Activated T-helper 1 cell treated with Interleukin-2 at 50 U/mL for 16 hours (primary cell): ENCODE data around the gene KBTBD6.
A peak's percentile ranks its signal among the peaks of the same experiment; 100 is the strongest.
"Not testable (repeated sequence)": the region's sequence is repeated elsewhere in the genome, so short reads cannot be mapped to it uniquely, and the experiment has no call there.

Experiments
- DNase-seq: peaks from one replicate; pipeline ENCODE4 v3.0.0-alpha.2; 2020; ENCODE audit warnings: low read depth

The KBTBD6 gene, protein sequence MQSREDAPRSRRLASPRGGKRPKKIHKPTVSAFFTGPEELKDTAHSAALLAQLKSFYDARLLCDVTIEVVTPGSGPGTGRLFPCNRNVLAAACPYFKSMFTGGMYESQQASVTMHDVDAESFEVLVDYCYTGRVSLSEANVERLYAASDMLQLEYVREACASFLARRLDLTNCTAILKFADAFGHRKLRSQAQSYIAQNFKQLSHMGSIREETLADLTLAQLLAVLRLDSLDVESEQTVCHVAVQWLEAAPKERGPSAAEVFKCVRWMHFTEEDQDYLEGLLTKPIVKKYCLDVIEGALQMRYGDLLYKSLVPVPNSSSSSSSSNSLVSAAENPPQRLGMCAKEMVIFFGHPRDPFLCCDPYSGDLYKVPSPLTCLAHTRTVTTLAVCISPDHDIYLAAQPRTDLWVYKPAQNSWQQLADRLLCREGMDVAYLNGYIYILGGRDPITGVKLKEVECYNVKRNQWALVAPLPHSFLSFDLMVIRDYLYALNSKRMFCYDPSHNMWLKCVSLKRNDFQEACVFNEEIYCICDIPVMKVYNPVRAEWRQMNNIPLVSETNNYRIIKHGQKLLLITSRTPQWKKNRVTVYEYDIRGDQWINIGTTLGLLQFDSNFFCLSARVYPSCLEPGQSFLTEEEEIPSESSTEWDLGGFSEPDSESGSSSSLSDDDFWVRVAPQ

DNA sequence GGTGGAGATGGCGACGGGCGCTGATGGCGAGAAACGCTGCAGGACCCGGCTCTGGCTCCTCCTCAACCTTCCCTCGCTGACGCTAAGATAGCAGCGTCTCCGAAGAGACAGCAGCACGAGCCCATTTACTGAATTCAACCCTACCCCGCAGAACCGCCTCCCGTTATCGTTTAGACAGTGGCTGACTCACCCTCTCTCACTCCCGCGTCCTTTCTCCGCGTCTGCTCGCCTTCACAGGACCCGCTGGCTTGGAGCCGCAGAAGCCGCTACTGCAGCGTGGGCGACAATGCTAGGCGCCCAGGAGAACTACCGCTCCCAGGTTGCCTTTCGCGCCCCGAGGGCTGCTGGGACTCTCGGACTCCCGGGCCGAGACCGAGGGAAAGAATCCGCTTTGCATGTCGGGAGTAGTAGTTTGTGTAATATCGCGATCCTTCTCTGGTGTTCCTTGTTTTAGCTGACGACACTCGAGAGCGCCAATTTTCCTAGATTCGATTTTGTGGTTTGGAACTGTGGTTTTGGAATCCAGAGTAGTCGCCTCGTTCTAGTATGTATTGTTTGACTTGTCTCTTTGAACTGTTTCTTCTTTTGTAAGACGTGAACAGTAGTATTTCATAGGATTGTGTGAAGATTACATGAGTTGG lies at the start of gene KBTBD6:
Gene KBTBD6, minus strand, starts transcription at position 291 of the 641 bp plus-strand sequence. CDS start 291 bp downstream, outside the sequence.
- peak; percentile 86 for DNase-seq

DNA sequence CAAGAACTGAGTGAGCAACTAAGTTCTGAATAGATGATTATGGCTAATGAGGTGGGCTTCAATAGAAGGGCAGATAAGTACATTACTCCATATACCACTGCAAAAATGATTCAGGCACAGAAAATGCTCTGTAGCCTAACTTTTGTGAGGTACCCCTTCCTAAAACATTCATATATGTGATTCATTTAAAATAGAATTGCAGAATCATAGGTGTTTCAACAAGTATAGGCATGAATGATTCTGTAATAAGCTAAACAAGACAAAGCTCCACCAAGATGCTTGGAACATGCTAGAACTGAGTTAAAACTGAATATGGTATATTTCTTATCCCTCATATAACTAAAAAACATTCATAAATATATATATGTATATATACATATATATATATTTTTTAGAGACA lies 49.6 kb upstream of the KBTBD6 start:
- no peak for DNase-seq

DNA sequence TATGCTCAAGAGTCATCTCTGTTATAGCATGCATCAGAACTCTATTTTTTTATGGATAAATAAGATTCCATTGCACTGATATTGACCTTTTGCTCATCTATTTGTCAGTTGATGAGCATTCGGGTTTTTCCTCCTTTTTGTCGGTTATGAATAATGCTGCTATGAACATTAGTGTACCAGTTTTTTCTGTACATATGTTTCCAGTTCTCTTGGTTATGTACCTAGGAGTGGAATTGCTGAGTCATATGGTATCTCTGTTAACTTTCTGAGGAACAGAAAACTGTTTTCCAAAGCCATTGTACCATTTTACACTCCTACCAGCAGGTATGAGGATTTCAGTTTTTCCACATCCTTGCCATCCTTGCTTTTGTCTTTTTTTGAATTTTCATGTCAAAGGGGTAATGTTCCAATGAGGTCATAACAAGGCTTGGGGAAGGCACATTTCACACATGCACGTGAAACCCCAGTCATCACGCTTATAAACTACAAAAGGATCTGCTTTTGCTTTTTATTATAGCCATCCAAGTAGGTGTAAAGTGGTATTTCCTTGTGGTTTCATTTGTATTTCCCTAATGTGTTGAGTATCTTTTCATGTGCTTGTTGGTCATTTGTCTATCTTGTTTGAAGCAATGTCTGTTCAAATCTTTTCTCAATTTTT lies 47.1 kb upstream of the KBTBD6 start:
- no peak for DNase-seq

DNA sequence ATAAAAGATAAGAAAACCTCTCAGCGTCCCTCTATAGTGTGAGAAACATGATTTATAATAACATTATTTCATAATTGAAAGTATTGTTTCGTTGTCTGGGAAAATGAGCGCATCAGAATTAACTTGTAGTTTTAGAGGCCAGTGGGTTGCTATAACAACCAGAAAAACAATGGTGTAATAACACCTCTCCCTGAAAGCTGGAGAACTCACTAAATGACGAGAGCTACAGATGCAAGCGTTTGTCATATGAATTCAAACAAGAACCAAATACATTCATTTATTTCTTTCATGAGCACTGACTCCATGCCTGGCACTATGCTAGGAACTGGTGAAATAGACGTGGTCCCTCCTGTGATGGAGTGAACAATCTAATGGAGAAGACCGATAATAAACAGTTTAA lies 45.4 kb upstream of the KBTBD6 start:
- no peak for DNase-seq

DNA sequence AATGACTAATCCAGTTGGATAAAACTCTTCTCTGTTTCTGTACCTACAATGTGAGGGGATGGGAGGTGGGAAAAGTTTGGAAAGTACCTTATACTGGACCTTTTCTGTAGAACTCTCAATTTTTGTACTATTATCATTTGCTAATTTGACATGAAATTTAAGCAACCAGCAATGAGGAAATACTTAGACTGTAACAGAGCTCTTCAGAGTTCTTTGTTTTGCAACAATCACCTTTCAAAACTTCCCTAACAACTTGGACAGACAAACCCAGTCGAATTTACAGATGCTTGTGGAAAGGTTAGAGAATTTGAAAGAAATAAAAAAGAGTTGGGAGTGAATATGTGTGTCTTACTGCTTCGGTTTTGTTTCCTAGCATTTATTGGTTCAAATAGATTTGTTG lies 45.0 kb upstream of the KBTBD6 start:
- no peak for DNase-seq

DNA sequence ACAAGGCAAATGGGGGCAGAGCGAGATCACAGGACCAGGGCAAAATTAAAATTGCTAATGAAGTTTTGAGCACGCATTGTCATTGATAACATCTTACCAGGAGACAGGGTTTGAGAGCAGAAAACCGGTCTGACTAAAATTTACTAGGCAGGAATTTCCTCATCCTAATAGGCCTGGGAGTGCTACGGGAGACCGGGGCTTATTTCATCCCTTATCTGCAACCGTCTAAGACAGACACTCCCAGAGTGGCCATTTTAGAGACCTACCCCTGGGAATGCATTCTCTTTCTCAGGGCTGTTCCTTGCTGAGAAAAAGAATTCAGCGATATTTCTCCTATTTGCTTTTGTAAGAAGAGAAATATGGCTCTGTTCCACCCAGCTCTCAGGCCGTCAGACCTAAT lies 43.0 kb upstream of the KBTBD6 start:
- not testable (repeated sequence) for DNase-seq

DNA sequence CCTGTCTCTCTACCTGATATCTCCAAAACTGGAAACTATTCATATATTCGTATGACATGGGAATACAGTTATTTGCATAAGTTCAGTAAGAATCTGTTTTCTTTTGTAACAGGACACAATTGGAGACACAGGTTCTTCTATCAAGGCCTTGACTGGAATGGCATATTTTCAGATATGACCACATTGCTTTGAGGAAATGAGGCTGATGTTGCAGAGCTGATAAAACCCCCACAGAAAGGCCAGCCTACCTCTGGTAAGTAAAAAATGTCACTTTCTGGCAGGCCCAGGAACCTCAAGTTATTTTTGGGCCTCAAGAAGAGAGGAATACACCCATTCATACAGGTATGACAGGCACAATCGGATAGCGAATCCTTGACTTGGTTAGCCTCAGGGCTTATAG lies 29.5 kb upstream of the KBTBD6 start:
- no peak for DNase-seq

DNA sequence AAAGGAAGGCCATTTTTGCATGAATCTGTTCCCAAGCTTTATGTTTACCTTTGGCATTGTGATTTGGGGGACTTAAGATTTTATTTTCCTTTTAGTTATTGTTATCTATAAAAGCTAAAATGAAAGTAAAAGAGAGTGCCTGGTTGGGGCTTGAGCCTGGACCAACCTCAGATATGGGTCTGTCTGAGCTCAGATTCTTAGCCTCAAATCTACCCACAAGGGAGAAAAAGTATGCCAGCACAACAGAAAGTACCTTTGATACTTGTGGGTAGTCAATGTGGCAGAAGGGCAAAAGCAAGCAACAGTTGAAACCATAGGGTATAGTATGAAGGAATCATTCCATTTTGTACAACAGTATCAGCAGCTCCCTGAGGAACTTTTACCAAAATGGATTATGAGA lies 26.6 kb upstream of the KBTBD6 start:
- DNase-seq, result no peak

DNA sequence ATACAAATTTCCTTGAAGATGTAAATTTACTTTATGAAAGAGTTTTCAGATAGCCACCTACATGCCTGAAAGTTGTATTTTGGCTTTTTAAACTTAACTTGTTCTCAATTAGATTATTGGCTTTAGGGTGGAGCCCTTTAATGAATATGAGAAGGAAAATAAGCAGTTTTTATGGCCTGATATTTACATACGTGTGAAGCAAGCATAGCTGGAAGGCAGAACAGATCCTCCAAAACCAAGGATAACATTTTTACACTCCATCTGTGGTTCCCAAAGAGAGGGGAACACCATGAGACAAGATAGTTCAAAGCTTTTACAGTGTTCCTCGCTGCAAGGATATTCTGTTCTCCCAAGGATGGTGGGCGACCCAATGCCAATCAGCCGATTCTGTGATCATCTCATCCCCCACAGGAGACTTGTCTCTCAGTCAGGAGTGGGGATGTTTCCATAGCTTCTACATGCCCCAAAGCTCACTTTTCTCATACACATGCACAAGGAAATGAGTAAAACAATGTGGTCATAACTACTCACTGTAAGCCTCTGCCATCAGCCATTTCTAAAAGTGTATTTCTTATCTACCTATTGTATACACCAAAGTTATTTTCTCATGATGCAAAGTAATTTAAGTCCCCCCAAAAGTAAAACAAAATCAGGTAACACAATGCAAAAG lies 24.6 kb upstream of the KBTBD6 start:
- DNase-seq, result no peak

DNA sequence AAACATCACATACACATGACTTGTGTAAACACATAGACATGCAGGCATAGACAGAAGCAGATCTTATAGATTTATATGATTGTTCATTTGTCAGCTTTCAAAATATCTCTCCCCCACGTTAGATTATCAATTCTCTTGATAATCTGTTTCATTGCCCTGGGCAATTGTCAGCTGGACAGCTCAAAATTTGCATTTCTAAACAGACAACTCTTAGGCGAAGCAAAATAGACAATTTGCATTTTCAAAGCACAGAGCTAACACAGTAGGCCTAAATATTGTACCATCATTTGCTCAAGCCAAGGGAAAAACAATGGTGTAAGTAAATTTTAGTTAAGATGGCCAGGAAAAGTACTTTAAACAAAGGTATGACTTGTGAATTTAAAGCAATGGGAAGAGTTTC lies 24.0 kb upstream of the KBTBD6 start:
- no peak for DNase-seq

DNA sequence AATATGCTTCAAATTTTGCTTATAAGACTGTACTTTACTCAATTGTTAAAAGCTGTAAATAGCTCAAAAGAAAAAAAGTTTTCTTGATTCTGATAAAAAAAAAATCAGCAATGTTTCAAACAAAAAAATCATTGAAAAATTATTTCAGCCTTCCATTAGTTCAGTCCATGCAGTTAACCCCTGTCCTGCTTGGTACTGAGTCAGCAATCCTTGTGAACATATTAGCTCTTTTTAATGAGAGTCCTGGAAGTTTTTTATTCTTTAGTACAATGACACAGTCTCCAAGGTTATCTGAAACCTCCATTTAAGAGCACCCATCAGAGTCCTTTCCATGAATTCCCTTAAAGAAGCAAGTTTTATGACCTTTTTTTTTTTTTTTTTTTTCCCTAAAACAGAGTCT lies 21.4 kb upstream of the KBTBD6 start:
- DNase-seq, result no peak

DNA sequence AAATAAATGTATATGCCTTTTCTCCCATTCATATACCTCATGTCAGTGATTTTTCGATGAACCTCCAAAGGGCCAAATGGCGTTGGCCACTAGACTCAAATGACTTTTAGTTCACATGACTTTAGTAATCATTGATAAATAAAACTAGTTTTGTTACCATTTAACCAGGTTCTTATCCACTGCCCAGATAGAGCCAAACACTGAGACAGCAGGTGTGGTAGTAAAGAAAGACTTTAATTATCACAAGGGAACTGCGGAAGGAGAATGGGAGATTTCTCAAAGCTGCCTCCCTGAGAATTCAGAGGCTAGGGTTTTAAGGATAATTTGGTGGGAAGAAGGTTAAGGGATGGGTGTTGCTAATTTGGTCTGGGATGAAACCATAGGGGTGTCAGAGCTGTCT lies 19.4 kb upstream of the KBTBD6 start:
- DNase-seq, result no peak

DNA sequence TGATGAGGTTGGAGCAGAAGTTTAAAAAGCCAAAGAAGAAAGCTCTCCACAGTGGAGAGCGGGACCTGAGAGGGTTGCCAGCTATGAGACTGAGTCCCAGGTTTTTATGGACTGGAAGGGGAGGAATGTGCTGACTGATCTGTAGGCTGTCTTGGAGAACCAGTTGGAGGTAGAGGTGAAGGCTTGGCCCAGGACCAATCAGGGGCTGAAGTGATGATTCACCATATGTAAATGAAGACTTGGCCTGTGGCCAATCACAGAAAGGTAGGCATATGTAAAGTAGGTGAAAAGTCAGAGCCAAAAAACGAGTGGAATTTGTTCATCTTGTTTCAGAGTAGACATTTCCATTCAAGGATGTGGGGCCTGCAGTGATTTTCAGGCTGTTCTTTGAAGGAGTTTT lies 17.5 kb upstream of the KBTBD6 start:
- no peak for DNase-seq

DNA sequence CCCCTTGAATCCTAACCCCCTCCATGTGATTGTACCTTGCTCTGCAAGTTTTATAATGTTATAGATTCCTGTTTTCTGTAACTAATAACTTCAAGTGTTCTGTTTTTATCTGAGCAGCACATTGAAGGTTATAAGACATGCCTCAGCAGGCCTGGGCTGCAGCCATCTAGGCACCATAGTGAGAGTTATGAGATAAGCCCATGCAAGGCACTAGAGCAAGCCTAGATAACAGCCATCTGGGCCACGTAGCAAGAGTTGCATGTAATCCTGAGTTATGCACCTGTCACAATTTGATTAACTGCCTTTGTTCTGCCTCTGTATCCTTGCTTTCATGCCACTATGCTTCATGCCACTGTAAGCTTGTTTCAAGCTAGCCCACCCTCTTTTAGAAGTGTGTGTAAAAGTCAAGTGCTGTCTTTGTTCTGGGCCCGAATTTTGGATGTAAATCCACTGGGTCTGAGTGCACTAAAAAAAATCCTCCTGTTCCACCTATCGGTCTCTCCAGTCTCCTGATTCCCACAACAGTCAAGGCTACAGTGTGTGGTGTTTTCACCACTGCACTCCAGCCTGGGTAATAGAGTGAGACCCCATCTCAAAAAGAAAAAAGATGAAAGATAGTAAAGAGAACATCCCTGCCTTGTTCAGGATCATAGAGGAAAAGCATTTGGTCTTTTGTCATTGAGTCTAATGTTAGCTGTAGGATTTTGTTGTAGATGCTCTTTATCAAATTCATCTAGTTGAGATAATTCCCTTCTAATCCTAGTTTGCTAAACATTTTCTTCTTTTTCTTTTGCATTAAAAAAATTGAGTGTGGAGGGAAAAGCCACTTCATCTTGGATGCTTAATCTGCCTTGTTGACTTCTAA lies 16.0 kb upstream of the KBTBD6 start:
- no peak for DNase-seq

DNA sequence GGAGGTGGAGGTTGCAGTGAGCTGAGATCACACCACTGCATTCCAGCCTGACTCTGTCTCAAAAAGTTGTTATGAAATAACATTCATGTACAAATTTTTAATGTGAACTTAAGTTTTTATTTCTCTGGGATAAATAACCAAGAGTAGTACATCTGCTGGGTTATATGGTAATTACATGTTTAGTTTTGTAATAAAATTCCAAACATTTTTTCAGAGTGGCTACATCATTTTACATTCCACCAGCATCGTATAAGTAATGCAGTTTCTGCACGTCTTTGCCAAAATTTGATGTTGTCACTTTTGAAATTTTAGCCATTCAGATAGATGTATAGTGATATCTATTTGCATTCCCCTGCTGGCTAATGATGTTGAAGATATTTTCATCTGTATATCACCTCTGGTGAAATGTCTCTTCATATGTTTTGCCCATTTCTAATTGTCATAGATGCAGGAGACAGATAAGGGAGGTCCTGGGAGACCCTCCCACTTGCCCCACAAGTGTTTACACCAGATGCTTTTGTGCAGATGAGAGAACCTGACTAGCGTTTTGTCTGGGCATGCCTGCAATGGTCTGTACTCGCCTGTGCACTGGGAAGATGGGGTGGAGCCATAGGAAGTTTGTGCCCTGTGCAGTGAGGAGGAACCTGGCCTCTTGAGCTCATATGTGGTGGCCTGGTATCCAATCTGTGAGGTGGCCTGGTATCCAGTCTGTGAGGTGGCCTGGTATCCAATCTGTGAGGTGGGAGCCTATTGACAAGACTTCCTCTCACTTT lies 12.7 kb upstream of the KBTBD6 start:
- DNase-seq, result no peak

DNA sequence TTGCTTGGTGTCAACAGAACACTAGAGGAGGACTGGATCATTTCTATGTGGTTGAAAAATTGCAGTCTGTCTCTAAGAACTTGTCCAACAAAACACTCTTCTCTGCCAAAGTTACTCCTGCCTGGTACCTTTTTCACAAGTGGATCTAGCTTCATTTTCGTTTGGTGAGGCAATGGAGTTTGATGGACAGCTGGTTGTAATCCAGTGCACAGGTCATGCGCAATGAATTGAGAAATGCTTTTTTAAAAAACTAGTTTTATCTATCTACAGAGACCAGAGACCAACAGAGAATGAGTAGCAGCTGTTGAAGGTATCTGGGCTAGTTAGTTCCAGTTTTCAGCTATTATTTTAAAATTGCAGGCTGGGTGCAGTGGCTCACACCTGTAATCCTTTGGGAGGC lies 12.0 kb upstream of the KBTBD6 start:
- no peak for DNase-seq

DNA sequence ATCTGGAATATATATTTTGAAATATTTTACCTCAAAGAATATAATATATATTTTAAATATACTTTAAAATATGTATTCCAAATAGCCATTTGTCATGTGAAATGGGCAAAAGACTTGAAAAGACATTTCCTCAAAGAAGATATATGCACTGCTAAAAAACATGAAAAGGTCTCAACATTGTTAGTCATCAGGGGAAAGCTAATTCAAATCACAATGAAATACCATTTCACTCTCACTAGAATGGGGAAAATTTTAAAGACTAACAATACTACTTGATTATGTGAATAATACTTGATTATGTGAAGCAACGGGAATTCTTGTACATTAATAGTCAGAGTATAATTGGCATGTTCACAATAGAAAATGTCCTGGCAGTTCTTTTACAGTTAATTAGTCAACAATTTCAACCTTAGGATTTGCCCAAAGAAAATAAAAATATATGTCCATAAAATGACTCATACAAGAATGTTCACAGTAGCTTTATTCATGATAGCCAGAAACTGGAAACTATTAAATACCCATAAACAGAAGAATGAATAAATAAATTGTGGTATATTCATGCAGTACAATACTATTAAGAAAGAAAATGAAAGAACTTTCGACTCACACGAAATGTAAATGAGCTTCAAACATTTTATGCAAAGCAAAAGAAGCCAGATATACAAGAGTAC lies 6.8 kb upstream of the KBTBD6 start:
- DNase-seq, result no peak

DNA sequence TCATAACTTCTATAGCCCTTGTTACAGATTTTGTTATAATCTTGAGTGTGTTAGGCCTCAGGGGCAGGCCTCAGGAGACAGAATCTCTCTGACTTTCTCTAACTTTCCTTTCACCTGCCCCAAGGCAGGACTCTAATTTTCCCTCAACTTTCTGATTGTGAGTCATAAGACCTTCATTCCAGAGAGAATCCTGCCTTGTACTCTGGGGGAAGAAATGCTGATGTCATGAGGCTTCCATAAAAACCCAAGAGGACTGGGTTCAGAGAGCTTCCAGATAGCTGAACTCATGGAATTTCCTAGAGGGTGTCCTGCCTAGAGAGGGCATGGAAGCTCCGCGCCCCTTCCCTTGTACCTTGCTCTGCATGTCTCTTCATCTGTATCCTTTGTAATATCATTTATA lies 5.3 kb upstream of the KBTBD6 start:
- no peak for DNase-seq

DNA sequence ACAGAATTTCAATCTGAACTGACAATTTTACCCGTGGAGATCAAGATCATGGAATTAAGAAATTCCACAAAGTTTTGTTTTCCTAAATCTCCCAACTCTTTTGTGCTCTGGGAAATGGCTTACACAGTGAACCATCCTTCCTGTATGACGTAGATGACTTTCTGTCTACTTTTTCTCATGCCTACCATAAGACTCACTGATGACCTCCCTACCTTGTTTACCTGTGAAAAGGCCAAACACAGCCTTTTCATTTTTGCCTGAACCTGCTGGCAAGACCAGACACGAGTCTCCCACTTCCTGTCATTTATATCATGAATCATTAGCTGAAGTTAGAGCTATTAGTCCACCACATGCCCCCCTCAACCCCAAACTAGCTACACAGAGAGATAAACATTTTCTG lies 4.6 kb upstream of the KBTBD6 start:
- DNase-seq, result no peak
